ENCODE results near the gene INIP. TPM values are rescaled to one million over a fixed set of nuclear protein-coding genes. Genes with fewer than 3 reads are reported as not detected.

INIP gene
- total and polyA plus RNA-seq, 2 donors (not counting 1 experiment from before 2014, with no cell fraction given) = 5.0 to 22.9 TPM

DNA sequence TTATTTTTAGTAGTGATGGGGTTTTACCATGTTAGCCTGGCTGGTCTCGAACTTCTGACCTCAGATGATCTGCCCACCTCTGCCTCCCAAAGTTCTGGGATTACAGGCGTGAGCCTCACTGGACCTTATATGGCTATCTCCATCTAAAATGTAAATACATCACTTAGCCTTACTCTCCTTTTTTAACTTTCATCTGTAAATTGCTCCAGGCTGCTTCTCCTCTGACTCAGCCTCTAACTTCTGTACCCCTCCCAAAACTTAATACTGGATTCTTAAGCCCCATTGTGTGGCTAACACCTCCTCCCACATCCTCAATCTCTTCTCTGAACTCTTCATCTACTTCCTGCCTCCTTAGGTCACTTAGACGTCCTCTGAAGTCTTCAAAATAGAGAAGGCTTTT, 36.7 kb upstream of the INIP start:
- Histone ChIP-seq H3K9me3 (ENCODE audit: control extremely low read depth in 1 of 3, control insufficient read depth in 2 of 3, insufficient read depth in 1 of 3, low read length in 2 of 3) (no peaks in the 10 kb centered on the region), H3K4me3 (ENCODE audit: control extremely low read depth in 1 of 5, extremely low read depth in 1 of 5, insufficient read depth in 1 of 5, low read depth in 2 of 5, low read length in 4 of 5) (no peak overlapping the region), H3K36me3 (replicated peaks in 1 of 2; ENCODE audit: control extremely low read depth in 1 of 2, control insufficient read depth in 1 of 2, extremely low read depth in 1 of 2, insufficient read depth in 2 of 2, low read length in 1 of 2) (no peaks in the 10 kb centered on the region), H3K27me3 (replicated peaks in 1 of 4; ENCODE audit: control extremely low read depth in 1 of 4, control insufficient read depth in 3 of 4, insufficient read depth in 4 of 4, low read length in 3 of 4) (no peaks in the 10 kb centered on the region), H4K20me1 (ENCODE audit: control insufficient read depth, insufficient read depth, low read length, poor library complexity, severe bottlenecking) (peaks cover 14% of the 10 kb centered on the region), H3K27ac (ENCODE audit: low read length in 2 of 2) (no peak overlapping the region), H3K9ac (ENCODE audit: low read length) (no peak overlapping the region), H3K4me2 (replicated peaks; ENCODE audit: low read depth, low read length, poor library complexity, severe bottlenecking) (peak overlapping the region; percentile 1), H3K79me2 (ENCODE audit: control insufficient read depth, insufficient read depth, low read length) (peaks cover 80% of the 10 kb centered on the region), H3K4me1 (ENCODE audit: control insufficient read depth in 2 of 2, insufficient read depth in 2 of 2, low read length in 2 of 2) (peaks cover 24 to 42% of the 10 kb centered on the region in 2 donors), H2AFZ (ENCODE audit: insufficient read depth, low read depth, low read length, poor library complexity, severe bottlenecking) (no peak overlapping the region)
- no peak for ATAC-seq (ENCODE audit: low read depth)
- CTCF ChIA-PET = no interaction called here
- H3K27me3 Mint-ChIP-seq = no peaks in the 10 kb centered on the region
- 53% methylated on average over 3 of the region's 3 CpGs for WGBS (ENCODE audit: insufficient coverage)
- H3K4me3 Mint-ChIP-seq = no peak overlapping the region
- intact Hi-C loops (cut with micrococcal nuclease) = loop anchor here (5.0 kb wide), 1 partner anchor 53 kb away; no protein-coding TSS in a partner anchor
- H3K9me3 Mint-ChIP-seq (ENCODE audit: insufficient read depth) = no peaks in the 10 kb centered on the region
- no peak for DNase-seq
- TF ChIP-seq CTCF (IDR thresholded peaks at IDR 0.05) (no peak), EZH2 (IDR thresholded peaks at IDR 0.05; ENCODE audit: borderline replicate concordance, insufficient read depth, low read depth, low read length, poor library complexity, severe bottlenecking) (no peak)
- peaks cover 62% of the 10 kb centered on the region for H3K4me1 Mint-ChIP-seq
- POLR2A ChIA-PET = no interaction called here
- H3K27ac Mint-ChIP-seq = peak overlapping the region; percentile 0

DNA sequence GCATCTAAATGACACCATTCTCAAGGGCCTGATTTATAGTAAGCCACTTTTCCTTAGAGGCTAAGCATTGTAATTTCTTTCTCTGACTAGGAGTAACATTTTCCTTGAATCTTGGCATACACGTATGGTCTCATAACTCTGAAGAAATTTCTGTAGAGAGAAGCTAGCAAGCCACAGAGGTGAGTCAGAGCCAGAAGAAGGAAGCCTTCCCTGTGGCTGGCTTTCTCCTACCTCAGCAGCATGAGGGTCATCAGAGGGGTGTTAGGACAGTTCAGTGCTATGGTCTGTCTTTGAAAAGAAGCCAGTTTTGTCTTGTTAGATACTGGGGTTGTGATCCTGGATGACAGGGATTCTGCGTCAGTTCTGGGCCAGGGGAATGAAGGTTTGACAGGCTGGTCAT, 35.8 kb upstream of the INIP start:
- no peak overlapping the region for H2AFZ ChIP-seq (ENCODE audit: insufficient read depth, low read depth, low read length, poor library complexity, severe bottlenecking)
- ChIA-PET CTCF (no interaction called here), POLR2A (no interaction called here)
- peaks cover 24 to 45% of the 10 kb centered on the region in 2 donors for H3K4me1 ChIP-seq (ENCODE audit: control insufficient read depth in 2 of 2, insufficient read depth in 2 of 2, low read length in 2 of 2)
- no peak overlapping the region for H3K4me2 ChIP-seq (replicated peaks; ENCODE audit: low read depth, low read length, poor library complexity, severe bottlenecking)
- 96% methylated on average over 2 of the region's 2 CpGs for WGBS (ENCODE audit: insufficient coverage)
- TF ChIP-seq CTCF (IDR thresholded peaks at IDR 0.05) (no peak), EZH2 (IDR thresholded peaks at IDR 0.05; ENCODE audit: borderline replicate concordance, insufficient read depth, low read depth, low read length, poor library complexity, severe bottlenecking) (no peak)
- DNase-seq (no peak), ATAC-seq (ENCODE audit: low read depth) (no peak)
- no peaks in the 10 kb centered on the region for H3K27me3 Mint-ChIP-seq
- peaks cover 71% of the 10 kb centered on the region for H3K79me2 ChIP-seq (ENCODE audit: control insufficient read depth, insufficient read depth, low read length)
- no peak overlapping the region for H3K4me3 ChIP-seq (ENCODE audit: control extremely low read depth in 1 of 5, extremely low read depth in 1 of 5, insufficient read depth in 1 of 5, low read depth in 2 of 5, low read length in 4 of 5)
- H4K20me1 ChIP-seq (ENCODE audit: control insufficient read depth, insufficient read depth, low read length, poor library complexity, severe bottlenecking) = peaks cover 9% of the 10 kb centered on the region
- no peaks in the 10 kb centered on the region for H3K9me3 Mint-ChIP-seq (ENCODE audit: insufficient read depth)
- H3K27ac ChIP-seq (ENCODE audit: low read length in 2 of 2) = no peak overlapping the region
- H3K36me3 ChIP-seq (replicated peaks in 1 of 2; ENCODE audit: control extremely low read depth in 1 of 2, control insufficient read depth in 1 of 2, extremely low read depth in 1 of 2, insufficient read depth in 2 of 2, low read length in 1 of 2) = no peaks in the 10 kb centered on the region
- H3K9ac ChIP-seq (ENCODE audit: low read length) = no peak overlapping the region
- H3K4me1 Mint-ChIP-seq = peaks cover 59% of the 10 kb centered on the region
- no peaks in the 10 kb centered on the region for H3K27me3 ChIP-seq (replicated peaks in 1 of 4; ENCODE audit: control extremely low read depth in 1 of 4, control insufficient read depth in 3 of 4, insufficient read depth in 4 of 4, low read length in 3 of 4)
- peak overlapping the region; percentile 27 for H3K27ac Mint-ChIP-seq
- intact Hi-C loops (cut with micrococcal nuclease) = loop anchor here (5.0 kb wide), 1 partner anchor 54 kb away; no protein-coding TSS in a partner anchor
- H3K4me3 Mint-ChIP-seq = no peak overlapping the region
- H3K9me3 ChIP-seq (ENCODE audit: control extremely low read depth in 1 of 3, control insufficient read depth in 2 of 3, insufficient read depth in 1 of 3, low read length in 2 of 3) = no peaks in the 10 kb centered on the region

Data from B cell (primary cell).